ENCODE measurements around the gene MARF1. TPM values are rescaled to one million over a fixed set of nuclear protein-coding genes. Genes with fewer than 3 reads are reported as not detected.

The MARF1 gene
- total and polyA plus RNA-seq, 9 of the 15 experiments (the other 6 are each of a cell fraction or from before 2014, with no cell fraction given) = 4.7 to 33.2 (median 11.7) TPM

GRCh38 chr16:15571557-15571956 lies 71.4 kb downstream of the MARF1 start:
- Histone ChIP-seq H3K79me2 (ENCODE audit: control insufficient read depth, insufficient read depth, low read length) (peaks cover 23% of the 10 kb centered on the region; the same call in 2 of the 3 replicates), H3K27ac (ENCODE audit: extremely low read depth, low read depth, low read length) (peak overlapping the region; percentile 91), H3K9me3 (replicated peaks; ENCODE audit: control insufficient read depth, insufficient read depth, low read depth, low read length) (no peaks in the 10 kb centered on the region), H2AFZ (ENCODE audit: low read depth, low read length) (peak overlapping the region; percentile 22; the same call in 1 of the 2 replicates), H3K9ac (ENCODE audit: insufficient read depth in 1 of 2, low read depth in 2 of 2, low read length in 2 of 2) (no peak overlapping the region), H3K4me3 (peak overlapping the region; percentile 42; the same call in 1 of the 2 replicates), H3K27me3 (ENCODE audit: control insufficient read depth in 2 of 2, insufficient read depth in 2 of 2, low read length in 2 of 2) (no peaks in the 10 kb centered on the region), H3K9me1 (ENCODE audit: control insufficient read depth, insufficient read depth, low read length) (no peaks in the 10 kb centered on the region), H3K36me3 (ENCODE audit: control insufficient read depth, insufficient read depth, low read length) (peaks cover 10% of the 10 kb centered on the region; the same call in 2 of the 3 replicates), H4K20me1 (replicated peaks; ENCODE audit: control insufficient read depth, insufficient read depth, low read length) (no peaks in the 10 kb centered on the region), H3K4me1 (replicated peaks in 1 of 2; ENCODE audit: control insufficient read depth in 2 of 2, insufficient read depth in 2 of 2, low read length in 2 of 2) (peaks cover 22 to 44% of the 10 kb centered on the region in 2 experiments), H3K4me2 (ENCODE audit: insufficient read depth, low read length) (peak overlapping the region; percentile 81)
- ATAC-seq = peak; percentile 12
- WGBS (ENCODE audit: insufficient coverage, low coverage, missing lambda C conversion rate) = 7% methylated on average over 5 of the region's 6 CpGs
- ChIA-PET POLR2A (interaction anchor here (0.8 to 2.7 kb wide), 4 partner anchors 8 to 71 kb away, joined by 3 to 21 read pairs (median 5); no protein-coding TSS in a partner anchor), CTCF (ENCODE audit: low intra/inter-chr PET ratio) (no interaction called here)
- no peak for FAIRE-seq
- BruUV-seq (replicated peaks) = no TSS peak
- in situ Hi-C loops (cut with MboI) (no loop called here), intact Hi-C loops (cut with micrococcal nuclease) (loop anchor here (10.0 kb wide), 1 partner anchor 73 kb away; the partner anchor contains the start of gene MARF1)
- peak in 2 of 4 experiments; percentile 66 to 77 for DNase-seq (ENCODE audit: extremely low read depth in 1 of 4, low spot score in 3 of 4)
- TF ChIP-seq ELF1 (tag; IDR thresholded peaks at IDR 0.05) (no peak), ZC3H8 (IDR thresholded peaks at IDR 0.05) (no peak), EHMT2 (IDR thresholded peaks at IDR 0.05) (no peak), KDM4B (IDR thresholded peaks at IDR 0.05; ENCODE audit: borderline replicate concordance in 2 of 2, low read depth in 1 of 2) (no peak), NR1H2 (CRISPR knock-in tag; IDR thresholded peaks at IDR 0.05) (no peak), ZNF184 (CRISPR knock-in tag; IDR thresholded peaks at IDR 0.05) (no peak), ZNF77 (CRISPR knock-in tag; IDR thresholded peaks at IDR 0.05) (no peak), NFATC3 (IDR thresholded peaks at IDR 0.05) (no peak), EP400 (IDR thresholded peaks at IDR 0.05) (peak; percentile 31; the same call in 1 of the 2 replicates), NONO (IDR thresholded peaks at IDR 0.05; ENCODE audit: low read depth in 2 of 2, low read length in 1 of 2) (no peak), ZNF655 (CRISPR knock-in tag; IDR thresholded peaks at IDR 0.05) (no peak), ZNF561 (CRISPR knock-in tag; conservative IDR thresholded peaks at IDR 0.05) (no peak), CEBPG (CRISPR knock-in tag; IDR thresholded peaks at IDR 0.05) (no peak), CEBPG (tag; conservative IDR thresholded peaks at IDR 0.05 in 1 of 2, IDR thresholded peaks at IDR 0.05 in 1 of 2) (no peak), DNMT1 (IDR thresholded peaks at IDR 0.05) (no peak), ZNF518B (CRISPR knock-in tag; IDR thresholded peaks at IDR 0.05) (no peak), PCBP1 (IDR thresholded peaks at IDR 0.05; ENCODE audit: low read depth, low read length, poor library complexity, severe bottlenecking) (no peak), SUPT5H (IDR thresholded peaks at IDR 0.05) (no peak), YY1 (IDR thresholded peaks at IDR 0.05; ENCODE audit: borderline replicate concordance in 1 of 3, control insufficient read depth in 1 of 3, extremely low read depth in 1 of 3, insufficient read depth in 3 of 3, insufficient read length in 1 of 3, insufficient replicate concordance in 2 of 3, low read depth in 1 of 3, low read length in 2 of 3) (no peak)
